ENCODE data around the gene ANKRD31. TPM values are rescaled to one million over a fixed set of nuclear protein-coding genes. Genes with fewer than 3 reads are reported as not detected.

The ANKRD31 gene
- total RNA-seq, 1 experiment from 2014 or later, result 0.11 TPM

DNA sequence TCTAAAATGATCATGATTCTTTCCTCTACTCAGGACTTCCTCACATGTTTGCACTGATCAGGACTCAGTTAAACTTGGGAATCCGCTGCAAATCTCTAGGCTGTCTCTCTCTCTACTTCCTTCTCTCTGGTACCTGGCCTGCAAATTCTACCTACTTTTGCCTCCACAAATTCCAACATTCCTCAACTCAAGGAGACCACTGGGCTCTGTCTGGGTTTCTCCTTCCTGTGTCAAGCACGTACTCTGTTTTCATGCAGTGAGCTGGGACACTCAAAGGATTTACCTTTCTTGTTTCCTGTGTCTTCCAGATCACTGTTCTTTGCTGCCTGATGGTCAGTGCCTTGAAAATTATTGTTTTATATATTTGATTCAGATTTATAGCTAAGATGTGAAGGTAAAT lies 45.9 kb upstream of the ANKRD31 start:
- no peak overlapping the region for H4K8ac ChIP-seq (replicated peaks; ENCODE audit: insufficient read length, low read depth, low read length)
- H3K23ac ChIP-seq (ENCODE audit: insufficient read length, low read depth, low read length), result no peak overlapping the region
- H3K27me3 ChIP-seq (ENCODE audit: insufficient read depth, low read length), result no peaks in the 10 kb centered on the region
- H2AK5ac ChIP-seq (ENCODE audit: insufficient read length, low read length), result no peak overlapping the region
- Mint-ChIP-seq H3K36me3 (ENCODE audit: insufficient read depth in 1 of 3, low read depth in 3 of 3) (peaks cover 0 to 2% (median 0%) of the 10 kb centered on the region in 3 experiments; a peak in 1 of 7 replicates), H3K4me3 (no peak overlapping the region), H3K4me1 (peaks cover 15 to 35% of the 10 kb centered on the region in 2 experiments), H3K27me3 (ENCODE audit: low read depth) (no peaks in the 10 kb centered on the region; the same call in 1 of the 2 replicates), H3K27ac (no peak overlapping the region; a peak in 1 of 7 replicates), H3K9me3 (peaks cover 5 to 6% of the 10 kb centered on the region in 2 experiments; a peak in 3 of 5 replicates)
- no peak overlapping the region for H2AFZ ChIP-seq (ENCODE audit: low read length)
- H3K9ac ChIP-seq (ENCODE audit: extremely low read depth, insufficient read length, low read length), result no peak overlapping the region
- no peak overlapping the region for H3K27ac ChIP-seq (ENCODE audit: insufficient read length, low read depth, low read length)
- H2BK20ac ChIP-seq (ENCODE audit: low read depth, low read length, poor library complexity, severe bottlenecking), result no peak overlapping the region
- no peaks in the 10 kb centered on the region for H3K79me2 ChIP-seq (ENCODE audit: insufficient read depth, low read length)
- H3T11ph ChIP-seq (ENCODE audit: low read length), result no peak overlapping the region
- no peak overlapping the region for H3K18ac ChIP-seq (ENCODE audit: insufficient read length, low read depth, low read length)
- no peak overlapping the region for H2BK120ac ChIP-seq (ENCODE audit: low read depth, low read length, poor library complexity, severe bottlenecking)
- no peak overlapping the region for H4K5ac ChIP-seq (ENCODE audit: insufficient read length, low read depth, low read length)
- H3K4me1 ChIP-seq (ENCODE audit: insufficient read depth, low read length), result no peaks in the 10 kb centered on the region; the same call in 1 of the 2 replicates
- no peak overlapping the region for H2BK5ac ChIP-seq (ENCODE audit: insufficient read length, low read length)
- H3K79me1 ChIP-seq (ENCODE audit: insufficient read depth, low read depth, low read length, poor library complexity, severe bottlenecking), result no peaks in the 10 kb centered on the region
- no peaks in the 10 kb centered on the region for H3K9me3 ChIP-seq (ENCODE audit: control insufficient read depth, low read depth, low read length)
- H2BK15ac ChIP-seq (ENCODE audit: low read depth, low read length), result no peak overlapping the region
- TF ChIP-seq, protein P1, sequence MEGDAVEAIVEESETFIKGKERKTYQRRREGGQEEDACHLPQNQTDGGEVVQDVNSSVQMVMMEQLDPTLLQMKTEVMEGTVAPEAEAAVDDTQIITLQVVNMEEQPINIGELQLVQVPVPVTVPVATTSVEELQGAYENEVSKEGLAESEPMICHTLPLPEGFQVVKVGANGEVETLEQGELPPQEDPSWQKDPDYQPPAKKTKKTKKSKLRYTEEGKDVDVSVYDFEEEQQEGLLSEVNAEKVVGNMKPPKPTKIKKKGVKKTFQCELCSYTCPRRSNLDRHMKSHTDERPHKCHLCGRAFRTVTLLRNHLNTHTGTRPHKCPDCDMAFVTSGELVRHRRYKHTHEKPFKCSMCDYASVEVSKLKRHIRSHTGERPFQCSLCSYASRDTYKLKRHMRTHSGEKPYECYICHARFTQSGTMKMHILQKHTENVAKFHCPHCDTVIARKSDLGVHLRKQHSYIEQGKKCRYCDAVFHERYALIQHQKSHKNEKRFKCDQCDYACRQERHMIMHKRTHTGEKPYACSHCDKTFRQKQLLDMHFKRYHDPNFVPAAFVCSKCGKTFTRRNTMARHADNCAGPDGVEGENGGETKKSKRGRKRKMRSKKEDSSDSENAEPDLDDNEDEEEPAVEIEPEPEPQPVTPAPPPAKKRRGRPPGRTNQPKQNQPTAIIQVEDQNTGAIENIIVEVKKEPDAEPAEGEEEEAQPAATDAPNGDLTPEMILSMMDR (conservative IDR thresholded peaks at IDR 0.05), result no peak
- H3K4me2 ChIP-seq (ENCODE audit: insufficient read depth, insufficient read length, low read length), result no peak overlapping the region
- no peaks in the 10 kb centered on the region for H3K23me2 ChIP-seq (ENCODE audit: insufficient read length, low read depth, low read length, poor library complexity, severe bottlenecking)
- no peaks in the 10 kb centered on the region for H4K20me1 ChIP-seq (ENCODE audit: control insufficient read depth, insufficient read depth, insufficient read length)
- no peak for DNase-seq
- WGBS (ENCODE audit: extremely low coverage, insufficient read length, low lambda C conversion rate), result no CpG with 5 or more reads among the region's 2 CpGs
- no peak overlapping the region for H3K56ac ChIP-seq (ENCODE audit: insufficient read length, low read depth, low read length)
- no peak overlapping the region for H2BK12ac ChIP-seq (ENCODE audit: insufficient read length, low read depth, low read length)
- H3K14ac ChIP-seq (ENCODE audit: insufficient read depth, low read length), result no peak overlapping the region
- no peak overlapping the region for H3K4ac ChIP-seq (ENCODE audit: low read depth, low read length)
- H4K91ac ChIP-seq (ENCODE audit: insufficient read length, low read depth, low read length), result no peak overlapping the region
